SU-DHL-6 (cell line): ENCODE data around the gene OR2M5.

ENCODE experiments used
- EZH2phosphoT487 ChIP-seq: fragments of 200-600 bp; sonication (generic), shearing (Covaris generic); conservative IDR thresholded peaks from 2 replicates; pipeline ENCODE4 v1.6.1; 2018; ENCODE audit warnings: mild to moderate bottlenecking, antibody characterized with exemption, low read length, moderate library complexity, mixed read lengths
- TF ChIP-seq, protein P1 (sequence below): fragments of 200-600 bp; sonication (generic); IDR thresholded peaks from one replicate; pipeline ENCODE4 v1.5.1; 2017; ENCODE audit warnings: antibody characterized with exemption, mild to moderate bottlenecking, low read length, moderate library complexity; ENCODE audit not compliant: insufficient read depth, poor library complexity, severe bottlenecking

DNA sequence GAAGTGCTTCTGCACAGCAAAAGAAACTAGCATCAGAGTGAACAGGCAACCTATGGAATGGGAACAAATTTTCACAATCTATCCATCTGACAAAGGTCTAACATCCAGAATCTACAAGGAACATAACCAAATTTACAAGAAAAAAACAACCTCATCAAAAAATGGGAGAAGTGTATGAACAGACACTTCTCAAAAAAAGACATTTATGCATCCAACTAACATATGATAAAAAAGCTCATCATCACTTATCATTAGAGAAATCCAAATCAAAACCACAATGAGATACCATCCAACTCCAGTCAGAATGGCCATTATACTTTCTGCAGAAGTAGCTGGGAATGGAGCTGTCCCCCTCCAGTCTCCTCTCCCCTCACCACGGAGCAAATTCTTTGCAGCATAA lies 49.2 kb downstream of the OR2M5 start:
- TF ChIP-seq, protein P1, sequence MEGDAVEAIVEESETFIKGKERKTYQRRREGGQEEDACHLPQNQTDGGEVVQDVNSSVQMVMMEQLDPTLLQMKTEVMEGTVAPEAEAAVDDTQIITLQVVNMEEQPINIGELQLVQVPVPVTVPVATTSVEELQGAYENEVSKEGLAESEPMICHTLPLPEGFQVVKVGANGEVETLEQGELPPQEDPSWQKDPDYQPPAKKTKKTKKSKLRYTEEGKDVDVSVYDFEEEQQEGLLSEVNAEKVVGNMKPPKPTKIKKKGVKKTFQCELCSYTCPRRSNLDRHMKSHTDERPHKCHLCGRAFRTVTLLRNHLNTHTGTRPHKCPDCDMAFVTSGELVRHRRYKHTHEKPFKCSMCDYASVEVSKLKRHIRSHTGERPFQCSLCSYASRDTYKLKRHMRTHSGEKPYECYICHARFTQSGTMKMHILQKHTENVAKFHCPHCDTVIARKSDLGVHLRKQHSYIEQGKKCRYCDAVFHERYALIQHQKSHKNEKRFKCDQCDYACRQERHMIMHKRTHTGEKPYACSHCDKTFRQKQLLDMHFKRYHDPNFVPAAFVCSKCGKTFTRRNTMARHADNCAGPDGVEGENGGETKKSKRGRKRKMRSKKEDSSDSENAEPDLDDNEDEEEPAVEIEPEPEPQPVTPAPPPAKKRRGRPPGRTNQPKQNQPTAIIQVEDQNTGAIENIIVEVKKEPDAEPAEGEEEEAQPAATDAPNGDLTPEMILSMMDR, result no peak
- no peak for TF ChIP-seq EZH2phosphoT487
